AG04449 (cell line): ENCODE data around the gene HGF.

ENCODE experiments used
- CTCF ChIA-PET: fragments of 350-600 bp; formaldehyde crosslinking; extraction: SDS; loops from one replicate; lab custom pipeline; 2021; ENCODE audit warnings: antibody characterized with exemption; lab: Yijun Ruan, JAX
- POLR2A ChIA-PET: fragments of 400-600, 350-600 bp; formaldehyde crosslinking; extraction: SDS; loops from one replicate; lab custom pipeline; 2020; ENCODE audit warnings: antibody characterized with exemption, inconsistent platforms; lab: Yijun Ruan, JAX
- DNase-seq: peaks from one replicate; pipeline ENCODE4 v3.0.0-alpha.2; 2010; ENCODE audit warnings: low read depth, low spot score
- H3K4me3 ChIP-seq: 2 replicates; pipeline ENCODE4 v1.5.1; 2011; ENCODE audit warnings: low read depth, mild to moderate bottlenecking, control low read depth, low read length
- TF ChIP-seq, protein P1 (sequence below): IDR thresholded peaks from one replicate; pipeline ENCODE4 v1.5.1; 2011; ENCODE audit warnings: mild to moderate bottlenecking, moderate library complexity, low read length, control low read depth, inconsistent platforms; ENCODE audit not compliant: insufficient read depth; ENCODE audit errors: missing control alignments

The HGF gene

DNA sequence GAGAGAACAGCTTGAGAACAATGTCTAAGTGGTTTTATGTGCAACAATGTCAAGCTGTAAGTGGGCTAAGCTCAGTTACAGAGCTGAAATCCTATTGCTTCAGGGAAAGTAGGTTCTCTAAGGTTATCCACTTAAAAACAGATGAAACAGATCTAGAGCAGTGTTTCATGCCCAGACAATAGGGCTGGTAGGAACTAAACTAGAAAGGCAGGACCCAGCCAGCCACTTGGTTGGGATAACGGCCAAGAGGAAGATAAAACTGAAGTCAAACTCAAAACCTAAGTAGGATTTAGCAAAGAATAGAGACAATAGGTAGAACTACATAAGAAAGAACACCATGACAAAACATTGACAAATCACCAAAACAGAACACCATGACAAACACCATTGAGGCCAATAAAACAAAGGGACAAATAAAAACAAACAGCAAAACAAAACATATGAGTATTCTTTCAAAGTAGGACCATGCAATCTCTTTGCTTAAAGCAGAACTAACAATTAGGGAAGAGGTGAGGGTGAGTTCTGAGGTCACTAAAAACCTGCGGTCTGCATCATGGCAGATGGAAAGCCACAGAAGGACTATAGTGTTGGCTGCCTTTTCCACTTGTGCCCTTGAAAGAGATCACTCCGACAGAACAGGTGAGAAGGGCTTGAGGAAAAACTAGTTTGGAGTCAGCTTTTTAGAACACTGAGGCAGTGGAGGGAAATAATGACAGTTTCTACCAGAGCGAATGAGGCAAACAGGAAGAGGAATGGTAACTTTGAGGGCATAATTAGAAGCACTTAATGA lies 81.0 kb downstream of the HGF start:
- no peak for DNase-seq
- TF ChIP-seq, protein P1, sequence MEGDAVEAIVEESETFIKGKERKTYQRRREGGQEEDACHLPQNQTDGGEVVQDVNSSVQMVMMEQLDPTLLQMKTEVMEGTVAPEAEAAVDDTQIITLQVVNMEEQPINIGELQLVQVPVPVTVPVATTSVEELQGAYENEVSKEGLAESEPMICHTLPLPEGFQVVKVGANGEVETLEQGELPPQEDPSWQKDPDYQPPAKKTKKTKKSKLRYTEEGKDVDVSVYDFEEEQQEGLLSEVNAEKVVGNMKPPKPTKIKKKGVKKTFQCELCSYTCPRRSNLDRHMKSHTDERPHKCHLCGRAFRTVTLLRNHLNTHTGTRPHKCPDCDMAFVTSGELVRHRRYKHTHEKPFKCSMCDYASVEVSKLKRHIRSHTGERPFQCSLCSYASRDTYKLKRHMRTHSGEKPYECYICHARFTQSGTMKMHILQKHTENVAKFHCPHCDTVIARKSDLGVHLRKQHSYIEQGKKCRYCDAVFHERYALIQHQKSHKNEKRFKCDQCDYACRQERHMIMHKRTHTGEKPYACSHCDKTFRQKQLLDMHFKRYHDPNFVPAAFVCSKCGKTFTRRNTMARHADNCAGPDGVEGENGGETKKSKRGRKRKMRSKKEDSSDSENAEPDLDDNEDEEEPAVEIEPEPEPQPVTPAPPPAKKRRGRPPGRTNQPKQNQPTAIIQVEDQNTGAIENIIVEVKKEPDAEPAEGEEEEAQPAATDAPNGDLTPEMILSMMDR, result no peak
- CTCF ChIA-PET, result interaction anchor here (0.8 kb wide), 1 partner anchor 219 kb away, joined by 3 read pairs; no protein-coding TSS in a partner anchor

DNA sequence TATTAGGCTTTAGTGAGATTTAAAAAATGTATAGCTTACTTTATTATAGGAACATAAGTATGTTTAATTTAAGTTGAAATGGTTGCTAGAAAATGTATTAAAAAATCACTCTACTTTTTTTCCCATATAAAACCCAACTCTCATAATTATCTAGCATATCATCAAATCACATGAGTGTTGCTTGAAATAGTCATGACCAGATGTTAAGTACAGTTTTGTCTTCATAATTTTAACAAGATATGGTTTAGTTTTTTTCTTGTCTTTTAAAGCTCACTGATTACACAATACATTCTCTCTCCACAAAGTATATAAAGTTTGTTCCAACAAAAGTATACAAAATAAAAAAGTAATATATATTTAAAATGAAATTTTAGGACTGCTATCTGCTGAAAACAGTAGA lies 82.8 kb downstream of the HGF start:
- CTCF ChIA-PET, result interaction anchor here (2.1 kb wide), 1 partner anchor 186 kb away, joined by 4 read pairs; no protein-coding TSS in a partner anchor
- POLR2A ChIA-PET, result no interaction called here
- DNase-seq, result no peak
- no peak overlapping the region for H3K4me3 ChIP-seq
- TF ChIP-seq, protein P1, result no peak

More for the DNA sequence above, 81.0 kb downstream of the HGF start:
- H3K4me3 ChIP-seq, result no peak overlapping the region
- POLR2A ChIA-PET, result no interaction called here

DNA sequence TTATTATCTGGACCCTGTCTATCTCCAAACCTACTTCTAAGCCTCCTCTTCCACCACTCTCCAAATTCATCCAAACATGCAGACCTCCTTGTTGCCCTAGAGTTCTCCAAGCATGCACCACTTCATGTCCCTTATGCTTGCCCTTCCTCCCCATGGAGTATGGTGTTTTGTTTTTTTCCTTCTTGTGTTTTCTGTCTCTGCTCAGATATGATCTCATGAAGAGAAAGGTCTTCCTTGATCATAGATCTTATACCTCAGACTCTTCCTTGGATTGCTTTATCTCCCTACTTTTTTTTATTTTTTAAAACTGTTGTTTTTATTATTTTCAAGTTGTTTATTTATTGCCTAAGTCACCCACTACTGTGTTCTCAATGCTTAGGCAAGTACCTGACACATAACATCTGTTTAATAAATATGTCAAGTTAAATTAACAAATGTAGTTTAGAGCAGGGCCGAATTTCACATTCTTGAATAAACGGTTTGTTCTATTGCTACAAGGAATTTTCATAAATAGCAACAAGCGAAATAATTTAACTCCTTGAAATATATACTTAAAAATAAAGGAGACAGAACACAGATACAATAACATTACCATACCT lies 84.5 kb downstream of the HGF start:
- POLR2A ChIA-PET, result no interaction called here
- CTCF ChIA-PET, result interaction anchor here (1.0 kb wide), 1 partner anchor 9 kb away, joined by 5 read pairs; no protein-coding TSS in a partner anchor
- no peak for DNase-seq
- TF ChIP-seq, protein P1, result no peak
- no peak overlapping the region for H3K4me3 ChIP-seq

DNA sequence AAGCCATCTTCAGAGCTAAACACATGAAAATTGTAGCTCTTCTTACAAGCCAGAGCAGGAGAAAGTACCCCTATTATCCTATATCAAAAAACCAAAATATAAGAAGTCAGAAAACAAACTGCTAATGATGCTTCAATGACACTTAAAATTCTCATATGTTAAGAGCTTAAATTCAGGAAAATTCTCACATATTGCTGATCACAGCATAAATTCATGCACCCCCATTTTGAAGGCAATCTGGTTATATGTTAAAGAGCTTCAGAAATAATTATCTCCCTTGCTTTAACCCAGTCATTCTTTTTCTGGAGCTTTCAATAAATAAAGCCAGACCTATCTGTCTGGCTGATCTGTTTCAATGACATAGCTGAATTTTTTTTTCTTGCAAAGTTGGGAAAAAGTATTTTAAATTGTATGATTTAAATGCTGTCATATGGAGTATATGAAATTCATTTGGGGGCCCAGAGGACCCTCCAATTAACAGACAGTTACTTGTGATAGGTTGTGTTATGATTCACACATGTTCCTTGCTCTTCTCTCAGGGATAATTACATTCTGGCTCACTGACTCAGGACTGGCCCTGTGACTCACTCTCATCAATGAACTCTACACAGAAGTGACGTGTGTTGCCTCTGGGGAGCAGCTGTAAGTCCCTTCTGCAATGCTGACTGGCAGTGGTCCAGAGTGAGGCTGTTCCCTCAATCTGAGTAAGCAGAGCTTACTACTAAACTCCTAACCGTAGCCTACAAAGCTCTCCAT lies 85.2 kb downstream of the HGF start:
- TF ChIP-seq, protein P1, result no peak
- ChIA-PET CTCF (interaction anchor here (1.0 kb wide), 1 partner anchor 8 kb away, joined by 5 read pairs; no protein-coding TSS in a partner anchor), POLR2A (no interaction called here)
- H3K4me3 ChIP-seq, result no peak overlapping the region
- peak; percentile 100 for DNase-seq

DNA sequence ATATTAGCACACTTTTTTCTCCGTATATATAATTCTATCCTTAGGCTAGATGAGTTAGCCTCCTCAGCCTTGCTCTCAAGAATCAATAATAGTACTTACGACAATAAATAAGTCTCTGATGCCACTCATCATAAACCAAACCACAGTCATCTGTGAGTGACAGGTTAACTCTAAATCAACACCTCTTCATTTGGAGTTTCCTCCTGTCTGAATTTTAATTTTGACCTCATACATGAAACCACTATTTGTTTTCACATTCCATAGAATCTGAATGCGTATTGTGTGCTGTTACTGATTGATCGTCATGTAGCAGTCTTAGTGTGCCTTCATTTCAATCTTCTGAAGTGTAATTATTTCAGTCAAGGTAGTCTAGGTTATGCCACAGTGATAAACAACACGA lies 85.8 kb downstream of the HGF start:
- POLR2A ChIA-PET, result no interaction called here
- H3K4me3 ChIP-seq, result no peak overlapping the region
- TF ChIP-seq, protein P1, result no peak
- CTCF ChIA-PET, result interaction anchor here (1.0 kb wide), 1 partner anchor 7 kb away, joined by 5 read pairs; no protein-coding TSS in a partner anchor
- no peak for DNase-seq
